ENCODE results near the gene GRK5.

GRK5 gene

DNA sequence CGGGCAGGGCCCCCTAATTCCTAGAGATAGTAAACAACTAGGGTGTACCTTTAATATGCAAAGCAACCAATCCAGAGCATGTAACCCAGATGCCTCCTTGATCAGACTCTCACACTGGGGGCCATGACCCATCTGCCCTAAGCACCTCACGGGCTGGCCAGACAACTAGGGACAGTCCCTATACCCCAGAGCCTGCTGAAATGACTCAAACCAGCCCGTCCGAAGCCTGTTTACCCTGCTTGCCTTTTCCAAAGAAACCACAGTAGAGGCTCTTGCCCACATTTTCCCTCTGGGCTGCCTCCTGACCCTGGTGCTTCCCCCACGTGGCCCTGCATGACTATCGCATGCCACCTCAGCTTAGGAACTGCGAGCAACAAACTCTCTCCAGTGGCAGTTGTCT is 288.9 kb downstream of the GRK5 start:
- no peak for DNase-seq

DNA sequence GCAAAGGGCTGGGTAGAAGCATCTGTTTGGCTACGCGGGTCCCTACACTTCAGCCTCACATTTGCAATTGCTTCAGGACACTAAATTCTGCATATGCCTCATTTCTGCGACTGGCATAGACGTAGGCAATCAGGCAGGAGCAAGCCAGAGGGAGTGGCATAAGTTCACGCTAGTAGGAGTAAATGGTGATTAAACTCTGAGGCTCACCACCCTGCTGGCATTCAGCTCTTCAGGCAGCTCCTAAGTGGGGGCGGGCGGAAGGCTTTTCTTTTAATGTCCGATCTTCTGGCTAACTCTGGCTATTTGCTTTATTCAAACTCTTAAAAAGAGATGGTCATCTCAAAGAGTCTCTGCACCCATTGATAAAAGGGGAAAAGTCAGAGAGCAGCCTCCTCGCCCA is 289.9 kb downstream of the GRK5 start:
- DNase-seq, result no peak

DNA sequence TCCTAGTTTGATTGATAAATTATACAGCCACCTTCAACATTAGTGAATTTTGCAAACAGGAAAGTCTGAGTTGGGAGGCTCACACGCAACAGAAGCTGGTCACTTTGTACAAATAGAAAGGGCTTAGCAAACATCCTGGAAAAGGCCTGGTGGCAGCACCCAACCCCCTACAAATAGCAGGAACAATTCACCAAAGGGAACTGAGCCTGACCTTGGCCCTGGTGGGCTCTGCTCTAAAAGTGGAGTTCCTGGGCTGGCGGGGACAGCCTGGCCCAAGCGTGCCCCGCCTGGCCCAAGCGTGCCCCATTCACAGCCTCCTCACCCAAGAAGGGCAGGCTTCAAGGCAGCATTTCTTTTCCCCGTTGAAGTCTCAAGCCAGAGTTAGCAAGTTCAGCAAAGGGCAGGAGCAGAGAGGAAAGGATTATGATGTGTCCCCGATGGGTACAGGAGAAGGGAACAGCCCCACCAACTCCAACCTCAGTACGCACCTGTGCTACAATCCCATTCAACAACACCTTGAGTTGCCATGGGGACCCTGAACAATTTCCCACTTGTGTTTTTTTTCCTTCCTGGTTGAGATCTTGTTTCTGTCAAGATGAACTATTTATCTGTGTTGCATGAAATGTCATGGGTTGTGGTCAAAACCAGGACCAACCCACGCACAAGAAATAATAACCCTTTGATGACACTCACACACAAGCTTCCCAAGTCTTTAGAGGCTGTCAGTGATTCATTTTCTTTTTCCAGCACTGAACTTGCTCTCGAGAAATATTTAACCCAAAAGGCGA is 291.7 kb downstream of the GRK5 start:
- no peak for DNase-seq

DNA sequence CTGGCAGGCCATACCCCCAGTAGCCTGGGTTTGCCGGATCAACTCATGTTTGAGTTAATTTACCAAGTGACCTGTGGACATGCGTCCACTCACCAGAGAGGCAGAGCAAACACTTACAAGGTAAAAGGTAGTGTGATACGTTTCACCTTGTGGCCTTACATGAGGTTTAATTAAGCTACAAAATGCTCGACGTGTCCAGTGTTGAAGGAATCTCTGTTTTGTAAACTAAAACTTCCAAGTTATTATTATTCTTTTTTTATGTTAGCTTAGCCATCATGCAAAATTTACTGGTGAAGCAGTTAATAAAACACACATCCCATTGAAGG is 292.3 kb downstream of the GRK5 start:
- DNase-seq, result no peak

DNA sequence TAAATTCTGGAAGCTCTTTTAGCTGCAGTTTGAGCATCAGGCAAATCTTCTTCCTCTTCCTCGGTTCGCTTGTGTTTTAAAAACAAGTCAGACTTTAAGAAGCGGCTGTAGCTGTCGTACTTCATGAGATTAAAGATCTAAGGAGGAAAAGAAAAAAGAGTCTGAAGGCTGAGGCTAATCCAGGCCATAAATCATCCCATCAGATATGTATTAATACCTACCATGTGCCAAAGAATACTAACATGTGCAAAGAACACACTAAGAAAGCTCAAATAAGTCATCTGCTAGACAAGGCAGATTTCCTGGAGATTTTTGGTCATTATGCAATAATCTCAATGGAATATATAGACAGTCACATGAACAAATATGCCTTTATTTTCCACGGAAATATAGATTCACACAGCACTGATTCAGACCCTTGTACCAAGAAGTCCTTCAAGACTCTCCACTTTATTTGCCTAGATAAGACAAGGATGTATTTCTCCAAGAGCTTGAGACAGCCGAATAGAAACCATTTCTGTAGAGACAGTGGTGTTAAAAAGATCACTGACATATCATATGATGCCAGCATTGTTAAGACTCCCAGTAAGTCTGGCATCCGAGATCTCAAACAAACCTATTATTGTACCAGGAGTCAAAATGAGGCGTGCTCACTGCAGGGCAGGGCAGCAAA is 292.9 kb downstream of the GRK5 start:
- DNase-seq, result no peak

DNA sequence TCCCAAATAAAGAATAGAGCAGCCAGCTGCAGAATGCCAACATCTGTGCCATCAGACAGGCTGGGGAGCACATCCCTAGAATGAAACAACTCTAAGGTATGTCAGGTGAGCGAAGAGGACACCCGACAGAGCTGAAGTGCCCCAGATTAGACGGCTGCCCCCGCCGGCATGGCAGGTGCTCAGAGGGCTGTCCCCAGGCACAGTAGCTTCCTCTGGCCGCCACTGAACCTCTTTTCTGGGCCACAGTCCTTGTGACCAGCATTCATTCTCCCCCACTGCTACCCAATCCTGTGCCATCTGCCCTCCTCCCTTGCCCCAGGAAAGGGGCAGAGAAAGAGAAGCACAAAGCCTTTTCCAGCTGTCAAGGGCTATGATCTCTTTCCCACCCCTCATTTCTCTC is 293.4 kb downstream of the GRK5 start:
- DNase-seq, result no peak

DNA sequence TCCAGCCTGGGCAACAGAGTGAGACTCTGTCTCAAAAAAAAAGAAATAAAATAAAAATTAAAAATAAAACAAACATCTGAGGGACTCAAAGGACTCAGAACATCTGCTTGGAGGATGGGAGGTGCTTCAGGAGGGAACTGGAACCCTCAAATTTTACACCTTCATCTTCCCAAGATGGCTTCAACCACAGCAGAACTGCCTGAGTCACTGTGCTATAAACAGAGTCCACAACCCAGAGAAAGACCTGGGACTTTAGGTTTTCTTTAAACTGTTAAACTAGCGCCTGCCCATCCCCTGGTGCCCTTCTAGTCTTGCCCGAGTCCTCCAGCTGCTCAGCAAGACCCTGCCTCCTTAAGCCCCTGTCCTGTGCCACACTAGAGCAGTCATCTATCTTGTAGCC is 294.3 kb downstream of the GRK5 start:
- DNase-seq, result no peak

DNA sequence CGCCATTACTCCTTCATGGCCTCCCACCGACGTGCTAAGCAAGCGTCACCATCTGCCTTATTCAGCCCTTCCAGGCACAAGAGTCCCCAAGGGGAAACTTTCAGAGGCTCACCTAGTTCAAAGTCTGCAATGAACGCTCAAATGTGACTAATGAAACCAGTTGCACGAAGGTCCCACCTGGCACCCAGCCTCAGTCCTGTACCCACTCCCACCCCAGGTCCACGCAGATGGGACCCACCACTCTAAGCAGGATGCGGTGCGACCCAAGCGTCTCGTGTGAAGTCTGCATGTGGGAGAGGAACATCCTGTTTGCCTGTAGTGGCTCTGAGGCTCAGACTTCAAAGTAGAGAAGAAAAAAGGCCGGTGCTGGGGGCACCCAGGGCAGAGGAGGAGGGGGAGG is 294.8 kb downstream of the GRK5 start:
- peak; percentile 79 for DNase-seq

DNA sequence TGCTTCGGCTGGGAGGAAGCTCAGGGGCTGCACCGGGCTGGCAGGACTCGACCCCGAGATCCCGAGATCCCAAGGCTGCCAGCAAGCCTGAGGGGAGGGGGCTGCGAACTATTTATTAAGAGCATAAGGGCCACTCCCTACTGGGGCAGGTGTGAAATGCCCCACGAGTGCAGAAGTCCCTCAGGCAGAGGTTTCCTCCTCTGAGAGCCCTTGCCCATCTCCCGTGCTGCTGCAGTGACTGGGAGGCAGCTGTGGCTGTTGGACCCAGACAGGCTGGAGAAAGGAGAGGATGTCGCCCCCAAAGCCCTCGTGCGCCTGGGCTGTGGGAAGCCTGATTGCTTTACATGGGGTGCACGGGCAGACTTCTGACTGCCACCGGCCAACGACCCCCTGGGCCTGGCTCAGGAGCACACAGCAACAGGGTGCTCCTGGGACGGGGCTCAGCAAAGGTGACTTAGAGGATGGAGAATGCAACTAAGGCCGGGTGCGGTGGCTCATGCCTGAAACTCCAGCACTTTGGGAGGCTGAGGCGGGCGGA is 295.3 kb downstream of the GRK5 start:
- no peak for DNase-seq

DNA sequence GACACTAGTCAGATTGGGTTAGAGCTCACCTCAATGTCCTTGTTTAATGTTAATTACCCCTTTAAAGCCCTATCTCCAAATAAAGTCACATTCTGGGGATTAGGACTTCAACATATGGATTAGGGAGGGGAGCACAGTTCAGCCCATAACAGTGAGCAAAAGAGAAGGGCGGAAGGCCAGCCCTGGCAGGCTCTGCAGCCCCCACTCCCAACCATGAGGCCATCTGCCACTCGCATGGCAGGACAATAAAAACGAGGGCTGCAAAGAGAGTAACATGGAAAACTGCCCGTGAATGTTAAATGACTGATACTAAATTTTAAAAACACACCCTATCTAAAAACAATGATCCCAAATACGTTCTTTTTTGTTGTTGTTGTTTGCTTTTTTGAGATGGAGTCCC is 296.4 kb downstream of the GRK5 start:
- DNase-seq, result no peak

DNA sequence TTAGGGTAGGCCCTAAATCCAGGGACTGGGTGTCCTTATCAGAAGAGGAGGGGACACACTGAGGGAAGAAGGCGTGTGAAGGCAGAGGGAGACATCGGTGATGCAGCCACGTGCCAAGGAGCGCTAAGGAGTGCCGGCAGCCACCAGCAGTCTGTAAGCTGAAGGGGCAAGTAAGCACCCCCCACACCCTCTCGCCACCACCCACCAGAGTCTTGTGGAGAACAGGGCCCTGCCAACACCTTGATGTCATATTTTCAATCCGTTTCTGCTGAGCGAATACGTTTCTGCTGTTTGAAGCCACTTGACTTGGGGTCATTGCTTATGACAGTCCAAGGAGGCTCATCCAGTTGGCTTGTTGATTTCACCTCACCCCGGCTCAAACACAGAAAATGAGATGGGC is 297.3 kb downstream of the GRK5 start:
- DNase-seq, result no peak

DNA sequence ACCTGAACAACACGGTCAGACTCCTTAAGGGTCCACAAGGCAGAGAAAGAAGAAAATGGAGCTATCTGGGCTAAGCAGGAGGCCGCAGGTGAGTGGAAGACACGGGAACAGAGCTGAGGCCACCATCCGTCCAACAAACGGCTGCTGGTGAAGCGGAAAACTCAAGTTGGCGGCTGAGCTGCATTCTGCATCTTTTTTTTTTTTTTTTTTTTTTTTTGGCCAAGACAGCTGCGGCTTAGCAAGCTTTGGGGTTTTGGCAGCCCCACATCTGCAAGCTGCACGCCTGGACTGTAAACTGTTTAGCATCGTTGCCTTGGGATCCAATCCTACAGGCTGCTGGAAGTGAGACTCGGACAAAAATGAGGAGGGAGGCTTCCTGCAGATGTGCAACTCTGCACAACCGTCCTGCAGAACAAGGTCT is 297.8 kb downstream of the GRK5 start:
- DNase-seq, result no peak
